GM12891 (cell line): ENCODE results near the gene ZNF385B.

Experiments
- PAX5 ChIP-seq: IDR thresholded peaks from 2 replicates; pipeline ENCODE4 v1.6.1; 2011; ENCODE audit warnings: low read length, moderate library complexity, mild to moderate bottlenecking; ENCODE audit not compliant: insufficient read depth, severe bottlenecking
- POLR2A ChIP-seq: IDR thresholded peaks from 2 replicates; pipeline ENCODE4 v1.6.1; 2011; ENCODE audit warnings: low read depth, low read length, control low read depth
- POLR2AphosphoS5 ChIP-seq: IDR thresholded peaks from 2 replicates; pipeline ENCODE4 v1.6.1; 2011; ENCODE audit warnings: low read depth, low read length, control low read depth
- POU2F2 ChIP-seq: IDR thresholded peaks from 2 replicates; pipeline ENCODE4 v1.6.1; 2011; ENCODE audit warnings: low read depth, mild to moderate bottlenecking, control low read depth, low read length, moderate library complexity
- SPI1 ChIP-seq: IDR thresholded peaks from 2 replicates; pipeline ENCODE4 v1.6.1; 2011; ENCODE audit warnings: low read depth, low read length, control low read depth
- TAF1 ChIP-seq: IDR thresholded peaks from 2 replicates; pipeline ENCODE4 v1.6.1; 2011; ENCODE audit warnings: low read depth, low read length, control low read depth

DNA sequence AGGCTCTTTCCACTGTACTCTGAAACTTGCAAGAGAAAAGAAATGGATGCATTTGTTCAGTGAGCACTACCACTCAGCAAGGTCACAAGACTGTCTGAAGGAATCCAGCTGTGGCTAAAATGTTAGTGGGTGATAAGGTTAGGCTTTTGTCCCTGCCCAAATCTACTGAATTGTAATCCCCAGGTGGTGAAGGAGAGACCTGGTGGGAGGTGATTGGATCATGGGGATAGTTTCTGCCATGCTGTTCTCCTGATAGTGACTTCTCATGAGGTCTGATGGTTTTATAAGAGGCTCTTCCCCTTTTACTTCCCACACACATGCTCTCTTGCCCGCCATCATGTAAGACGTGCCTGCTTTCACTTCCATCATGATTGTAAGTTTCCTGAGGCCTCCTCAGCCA lies 68.2 kb downstream of the ZNF385B start:
- TF ChIP-seq SPI1 (no peak), PAX5 (no peak), POLR2A (no peak), POLR2AphosphoS5 (no peak), TAF1 (no peak), POU2F2 (no peak)
